Type B pancreatic cell (in vitro differentiated cells): ENCODE data around the gene GRB2. TPM values are rescaled to one million over a fixed set of nuclear protein-coding genes. Genes with fewer than 3 reads are reported as not detected.

Experiments
- DNase-seq: peaks from one replicate; pipeline ENCODE4 v3.0.0; 2021; ENCODE audit warnings: mixed read lengths; ENCODE audit not compliant: unreplicated experiment; ENCODE audit errors: extremely low spot score
- H3K27ac Mint-ChIP-seq: 2 replicates; pipeline ENCODE4 v1.8.0; 2021; ENCODE audit warnings: mild to moderate bottlenecking, mixed read lengths
- H3K27me3 Mint-ChIP-seq: 2 replicates; pipeline ENCODE4 v1.8.0; 2021; ENCODE audit warnings: mixed read lengths
- H3K36me3 Mint-ChIP-seq: 2 replicates; pipeline ENCODE4 v1.8.0; 2021; ENCODE audit warnings: mixed read lengths
- H3K4me1 Mint-ChIP-seq: one replicate; pipeline ENCODE4 v1.8.0; 2021; ENCODE audit warnings: mixed read lengths; ENCODE audit not compliant: unreplicated experiment
- H3K4me3 Mint-ChIP-seq: 2 replicates; pipeline ENCODE4 v1.8.0; 2021; ENCODE audit warnings: mild to moderate bottlenecking, mixed read lengths
- H3K9me3 Mint-ChIP-seq: 2 replicates; pipeline ENCODE4 v1.8.0; 2021; ENCODE audit warnings: mixed read lengths
- total RNA-seq: library from RNA; stranded (reverse); gene quantifications from 2 replicates; pipeline ENCODE4 v1.2.1, GENCODE V29; 2021; ENCODE audit warnings: low replicate concordance
- TF ChIP-seq, protein P1 (sequence below): fragments of 200-600 bp; sonication (generic); conservative IDR thresholded peaks from 2 replicates; pipeline ENCODE4 v1.5.0; 2021; ENCODE audit warnings: antibody characterized with exemption, mild to moderate bottlenecking

Gene GRB2
- total RNA-seq, 1 donor from 2014 or later = 65.3 TPM

DNA sequence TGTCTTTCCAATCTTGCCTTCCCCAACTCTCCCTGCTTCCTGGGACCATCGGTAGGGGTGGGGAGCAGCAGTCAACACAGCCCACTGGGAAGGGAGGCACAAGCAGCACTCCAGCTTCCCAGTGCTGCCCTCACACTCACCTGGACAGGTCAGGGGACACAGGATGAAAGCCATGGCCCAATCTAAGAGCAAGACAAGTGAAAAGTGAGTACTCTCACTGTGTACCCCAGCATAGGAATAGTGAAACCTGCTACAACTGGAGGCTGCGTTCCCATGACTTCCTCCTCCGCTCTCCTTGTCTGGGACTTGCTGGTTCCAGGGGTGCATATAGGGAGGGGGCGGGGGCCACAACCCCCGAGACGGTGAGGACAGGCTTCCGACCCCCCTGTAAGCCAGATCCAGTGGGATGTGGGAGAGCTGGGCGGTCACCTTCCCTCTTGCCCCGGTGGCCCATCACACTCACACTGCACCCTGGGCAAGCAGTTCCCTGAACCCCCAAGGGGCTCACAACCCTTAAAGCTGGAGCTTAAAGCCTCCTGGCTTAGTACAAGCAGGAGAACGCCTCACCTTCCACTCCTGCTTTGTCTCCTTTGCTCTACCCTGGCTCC, 86.8 kb downstream of the GRB2 start:
- H3K4me3 Mint-ChIP-seq = no peak overlapping the region
- no peaks in the 10 kb centered on the region for H3K9me3 Mint-ChIP-seq
- H3K36me3 Mint-ChIP-seq = peaks cover 8% of the 10 kb centered on the region
- no peaks in the 10 kb centered on the region for H3K27me3 Mint-ChIP-seq
- TF ChIP-seq, protein P1, sequence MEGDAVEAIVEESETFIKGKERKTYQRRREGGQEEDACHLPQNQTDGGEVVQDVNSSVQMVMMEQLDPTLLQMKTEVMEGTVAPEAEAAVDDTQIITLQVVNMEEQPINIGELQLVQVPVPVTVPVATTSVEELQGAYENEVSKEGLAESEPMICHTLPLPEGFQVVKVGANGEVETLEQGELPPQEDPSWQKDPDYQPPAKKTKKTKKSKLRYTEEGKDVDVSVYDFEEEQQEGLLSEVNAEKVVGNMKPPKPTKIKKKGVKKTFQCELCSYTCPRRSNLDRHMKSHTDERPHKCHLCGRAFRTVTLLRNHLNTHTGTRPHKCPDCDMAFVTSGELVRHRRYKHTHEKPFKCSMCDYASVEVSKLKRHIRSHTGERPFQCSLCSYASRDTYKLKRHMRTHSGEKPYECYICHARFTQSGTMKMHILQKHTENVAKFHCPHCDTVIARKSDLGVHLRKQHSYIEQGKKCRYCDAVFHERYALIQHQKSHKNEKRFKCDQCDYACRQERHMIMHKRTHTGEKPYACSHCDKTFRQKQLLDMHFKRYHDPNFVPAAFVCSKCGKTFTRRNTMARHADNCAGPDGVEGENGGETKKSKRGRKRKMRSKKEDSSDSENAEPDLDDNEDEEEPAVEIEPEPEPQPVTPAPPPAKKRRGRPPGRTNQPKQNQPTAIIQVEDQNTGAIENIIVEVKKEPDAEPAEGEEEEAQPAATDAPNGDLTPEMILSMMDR = no peak
- no peaks in the 10 kb centered on the region for H3K4me1 Mint-ChIP-seq
- no peak overlapping the region for H3K27ac Mint-ChIP-seq
- no peak for DNase-seq

DNA sequence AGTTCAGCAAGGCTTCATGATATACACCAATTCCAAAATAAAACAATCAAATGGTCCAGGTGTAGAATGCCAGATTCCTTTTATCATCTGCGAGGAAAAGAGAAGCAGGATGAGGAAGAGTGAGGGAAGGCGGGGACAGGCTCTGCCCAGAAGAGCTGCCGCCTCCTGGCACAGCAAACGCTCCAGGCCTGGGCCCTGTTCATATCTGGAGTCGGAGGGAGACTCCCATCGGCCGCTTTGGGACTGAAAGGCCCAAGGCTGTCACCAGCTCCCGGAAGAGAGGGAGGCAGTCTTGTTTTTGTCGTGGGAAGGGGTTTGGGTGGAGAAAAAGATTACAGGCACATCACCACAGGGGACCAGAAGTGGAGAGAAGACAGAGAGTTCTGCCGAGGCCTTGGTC, 87.3 kb downstream of the GRB2 start:
- Mint-ChIP-seq H3K27ac (no peak overlapping the region), H3K4me1 (no peaks in the 10 kb centered on the region)
- TF ChIP-seq, protein P1 = no peak

DNA sequence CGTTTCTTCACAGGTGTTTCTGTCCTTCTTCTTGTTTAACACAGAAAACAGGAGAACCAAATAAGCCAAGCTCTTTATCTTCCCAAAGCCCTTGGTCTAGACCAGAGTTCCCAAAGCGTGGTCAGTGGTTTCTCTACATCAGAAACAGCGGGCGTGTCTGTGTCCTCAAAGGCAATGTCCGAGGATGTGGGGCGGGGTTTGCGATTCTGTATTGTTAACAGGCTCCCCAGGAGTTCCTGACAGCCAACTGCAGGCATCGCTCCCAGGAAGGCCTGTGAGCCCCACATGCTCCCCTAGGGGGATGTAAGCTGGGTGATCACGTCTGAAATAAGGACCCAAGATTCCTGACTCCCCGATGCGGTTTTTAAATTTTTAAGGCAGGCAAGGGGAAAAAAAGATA, 87.8 kb downstream of the GRB2 start:
- H3K36me3 Mint-ChIP-seq = peaks cover 3% of the 10 kb centered on the region
- no peak for DNase-seq
- H3K4me3 Mint-ChIP-seq = no peak overlapping the region
- no peaks in the 10 kb centered on the region for H3K4me1 Mint-ChIP-seq
- no peak overlapping the region for H3K27ac Mint-ChIP-seq
- no peaks in the 10 kb centered on the region for H3K27me3 Mint-ChIP-seq
- H3K9me3 Mint-ChIP-seq = no peaks in the 10 kb centered on the region
- TF ChIP-seq, protein P1 = no peak

More for the DNA sequence above, 87.3 kb downstream of the GRB2 start:
- DNase-seq = no peak
- H3K4me3 Mint-ChIP-seq = no peak overlapping the region
- H3K27me3 Mint-ChIP-seq = no peaks in the 10 kb centered on the region
- H3K9me3 Mint-ChIP-seq = no peaks in the 10 kb centered on the region
- peaks cover 6% of the 10 kb centered on the region for H3K36me3 Mint-ChIP-seq

DNA sequence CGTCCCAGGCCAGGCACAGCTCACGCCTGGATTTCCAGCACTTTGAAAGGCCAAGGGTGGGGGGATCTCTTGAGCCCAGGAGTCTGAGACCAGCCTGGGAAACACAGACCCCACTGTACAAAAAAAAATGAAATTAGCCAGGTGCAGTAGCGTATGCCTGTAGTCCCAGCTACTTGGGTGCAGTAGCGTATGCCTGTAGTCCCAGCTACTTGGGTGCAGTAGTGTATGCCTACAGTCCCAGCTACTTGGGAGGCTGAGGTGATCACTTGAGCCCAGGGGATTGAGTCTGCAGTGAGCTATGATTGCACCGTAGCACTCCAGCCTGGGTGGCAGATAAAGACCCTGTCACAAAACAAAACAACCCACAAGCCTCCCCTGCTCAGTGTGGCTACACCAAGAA, 89.2 kb downstream of the GRB2 start:
- no peak for DNase-seq
- H3K4me1 Mint-ChIP-seq = no peaks in the 10 kb centered on the region
- H3K4me3 Mint-ChIP-seq = no peak overlapping the region
- no peak overlapping the region for H3K27ac Mint-ChIP-seq
- no peaks in the 10 kb centered on the region for H3K9me3 Mint-ChIP-seq
- no peaks in the 10 kb centered on the region for H3K27me3 Mint-ChIP-seq
- H3K36me3 Mint-ChIP-seq = no peaks in the 10 kb centered on the region
- TF ChIP-seq, protein P1 = no peak

DNA sequence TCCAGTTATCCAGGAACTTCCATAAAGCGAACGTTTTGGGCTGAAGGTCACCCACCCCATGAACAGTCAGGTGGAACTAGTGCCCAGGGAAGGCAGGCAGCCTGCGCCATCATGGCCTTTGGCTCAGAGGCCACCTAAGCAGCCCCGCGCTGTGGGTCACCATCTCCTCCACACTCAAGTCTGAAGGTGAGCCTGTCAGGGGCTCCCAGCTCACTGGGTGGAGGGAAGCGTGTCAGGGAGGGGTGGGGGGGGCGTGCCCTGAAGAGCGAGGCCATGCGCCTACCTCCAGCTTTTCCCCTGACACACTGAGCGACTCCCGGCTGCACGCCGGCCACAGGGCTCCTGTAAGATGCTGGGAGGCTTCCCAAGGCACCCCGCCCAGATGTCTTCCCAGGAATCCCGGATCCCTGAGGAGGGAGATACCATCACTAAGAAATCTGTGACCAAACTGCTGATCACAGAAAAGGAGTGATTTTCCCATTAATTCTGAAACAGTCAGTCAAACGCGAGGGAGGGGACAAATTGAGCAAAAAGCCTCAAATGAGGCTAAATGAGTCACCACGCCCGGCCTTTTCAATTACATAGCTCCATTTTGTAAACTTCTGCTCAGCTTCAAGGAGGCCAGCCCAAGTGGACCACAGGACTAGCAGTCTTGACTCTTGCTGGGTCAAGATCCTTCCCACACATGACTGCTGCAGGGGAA, 89.8 kb downstream of the GRB2 start:
- Mint-ChIP-seq H3K9me3 (no peaks in the 10 kb centered on the region), H3K4me3 (no peak overlapping the region), H3K27ac (no peak overlapping the region), H3K4me1 (no peaks in the 10 kb centered on the region), H3K27me3 (no peaks in the 10 kb centered on the region), H3K36me3 (no peaks in the 10 kb centered on the region)
- no peak for DNase-seq
- TF ChIP-seq, protein P1 = no peak
